Endodermal cell (in vitro differentiated cells): Measurements from ENCODE around the gene SCUBE2. TPM values are rescaled to one million over a fixed set of nuclear protein-coding genes. Genes with fewer than 3 reads are reported as not detected.
A peak's percentile ranks its signal among the peaks of the same experiment; 100 is the strongest.

ENCODE experiments used
- DNase-seq: peaks from one replicate; pipeline ENCODE4 v3.0.0-alpha.2; 2017
- H3K27ac ChIP-seq: 2 replicates; pipeline ENCODE4 v1.5.1; 2013; ENCODE audit warnings: mild to moderate bottlenecking, low read depth, low read length, moderate library complexity
- H3K27me3 ChIP-seq: 2 replicates; pipeline ENCODE4 v1.6.1; 2013; ENCODE audit warnings: mild to moderate bottlenecking, low read length, moderate library complexity; ENCODE audit not compliant: insufficient read depth, control insufficient read depth, poor library complexity, severe bottlenecking
- H3K36me3 ChIP-seq: 2 replicates; pipeline ENCODE4 v1.7.0; 2013; ENCODE audit warnings: mild to moderate bottlenecking, low read length, moderate library complexity; ENCODE audit not compliant: control insufficient read depth, insufficient read depth
- H3K4me1 ChIP-seq: one replicate; pipeline ENCODE4 v1.7.0; 2013; ENCODE audit warnings: low read length; ENCODE audit not compliant: control insufficient read depth, insufficient read depth
- H3K4me3 ChIP-seq: 2 replicates; pipeline ENCODE4 v1.5.1; 2013; ENCODE audit warnings: mild to moderate bottlenecking, low read length, moderate library complexity
- H3K9ac ChIP-seq: 2 replicates; pipeline ENCODE4 v1.6.1; 2013; ENCODE audit warnings: mild to moderate bottlenecking, low read length, moderate library complexity; ENCODE audit not compliant: poor library complexity, severe bottlenecking; ENCODE audit errors: extremely low read depth
- H3K9me3 ChIP-seq: 2 replicates; pipeline ENCODE4 v1.6.1; 2013; ENCODE audit warnings: mild to moderate bottlenecking, low read length, moderate library complexity; ENCODE audit not compliant: control insufficient read depth
- H3K27ac Mint-ChIP-seq: 2 replicates; pipeline ENCODE4 v1.8.0; 2020; ENCODE audit warnings: mixed read lengths
- H3K27me3 Mint-ChIP-seq: 2 replicates; pipeline ENCODE4 v1.8.0; 2021; ENCODE audit warnings: mild to moderate bottlenecking, mixed read lengths; ENCODE audit not compliant: insufficient read depth
- H3K36me3 Mint-ChIP-seq: 2 replicates; pipeline ENCODE4 v1.8.0; 2020; ENCODE audit warnings: low read depth, mixed read lengths
- H3K4me1 Mint-ChIP-seq: 2 replicates; pipeline ENCODE4 v1.8.0; 2020; ENCODE audit warnings: mixed read lengths
- H3K4me3 Mint-ChIP-seq: 2 replicates; pipeline ENCODE4 v1.8.0; 2020; ENCODE audit warnings: mild to moderate bottlenecking, moderate library complexity, mixed read lengths
- H3K9me3 Mint-ChIP-seq: 2 replicates; pipeline ENCODE4 v1.8.0; 2020; ENCODE audit warnings: mild to moderate bottlenecking, mixed read lengths
- WGBS, 2 experiments: methylation state at CpG; one replicate each; pipeline versions ENCODE4 v1.1.5 to v1.1.7; 2013; ENCODE audit warnings: missing lambda C conversion rate in 2 of 2, mixed read lengths in 1 of 2; ENCODE audit not compliant: insufficient coverage in 1 of 2, insufficient read length in 1 of 2; 5-methylcytosine and 5-hydroxymethylcytosine counted together
- total RNA-seq, 2 donors: library from RNA; stranded (reverse); fragmentation: NEBNext Ultra II Directional in 1 of 2; extraction: Animal tissue kit (Norgen Biotek cat#: 25700) in 1 of 2; gene quantifications; 2 replicates in 1 of 2; 3 replicates in 1 of 2; pipeline ENCODE4 v1.2.1, GENCODE V29; 2021
- TF ChIP-seq, protein P1 (sequence below): fragments of 200-600 bp; sonication (generic); conservative IDR thresholded peaks from 2 replicates; pipeline ENCODE4 v1.5.0; 2021; ENCODE audit warnings: antibody characterized with exemption, mild to moderate bottlenecking

Gene SCUBE2
- total RNA-seq, 2 donors from 2014 or later, result 1.5 to 2.0 TPM

DNA sequence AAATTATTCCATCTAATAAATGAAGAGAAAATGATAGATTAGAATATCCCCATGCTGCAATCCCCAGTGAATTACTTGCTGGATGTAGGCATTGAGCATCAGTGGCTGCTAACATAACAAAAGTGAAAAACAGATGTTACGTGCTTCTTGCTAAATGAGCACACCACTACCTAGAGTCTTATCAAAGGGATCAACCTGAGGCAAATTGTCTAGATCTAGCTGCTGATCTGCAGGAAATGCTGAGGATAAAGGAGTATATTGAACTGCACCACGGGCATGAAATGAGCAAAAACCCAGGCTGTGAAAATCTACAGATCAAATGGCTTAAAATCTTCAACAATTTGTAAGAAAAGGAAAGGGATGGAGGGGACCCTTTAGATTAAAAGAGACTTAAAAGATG lies 45.3 kb upstream of the SCUBE2 start:
- WGBS, 2 experiments, result 88 to 89% methylated on average over 1 to 2 of the region's 2 CpGs
- Histone ChIP-seq H3K36me3 (peaks cover 69% of the 10 kb centered on the region), H3K4me1 (peaks cover 12% of the 10 kb centered on the region), H3K27ac (no peak overlapping the region), H3K9me3 (no peaks in the 10 kb centered on the region), H3K9ac (no peak overlapping the region), H3K4me3 (no peak overlapping the region), H3K27me3 (no peaks in the 10 kb centered on the region)
- H3K27me3 Mint-ChIP-seq, result no peaks in the 10 kb centered on the region
- TF ChIP-seq, protein P1, sequence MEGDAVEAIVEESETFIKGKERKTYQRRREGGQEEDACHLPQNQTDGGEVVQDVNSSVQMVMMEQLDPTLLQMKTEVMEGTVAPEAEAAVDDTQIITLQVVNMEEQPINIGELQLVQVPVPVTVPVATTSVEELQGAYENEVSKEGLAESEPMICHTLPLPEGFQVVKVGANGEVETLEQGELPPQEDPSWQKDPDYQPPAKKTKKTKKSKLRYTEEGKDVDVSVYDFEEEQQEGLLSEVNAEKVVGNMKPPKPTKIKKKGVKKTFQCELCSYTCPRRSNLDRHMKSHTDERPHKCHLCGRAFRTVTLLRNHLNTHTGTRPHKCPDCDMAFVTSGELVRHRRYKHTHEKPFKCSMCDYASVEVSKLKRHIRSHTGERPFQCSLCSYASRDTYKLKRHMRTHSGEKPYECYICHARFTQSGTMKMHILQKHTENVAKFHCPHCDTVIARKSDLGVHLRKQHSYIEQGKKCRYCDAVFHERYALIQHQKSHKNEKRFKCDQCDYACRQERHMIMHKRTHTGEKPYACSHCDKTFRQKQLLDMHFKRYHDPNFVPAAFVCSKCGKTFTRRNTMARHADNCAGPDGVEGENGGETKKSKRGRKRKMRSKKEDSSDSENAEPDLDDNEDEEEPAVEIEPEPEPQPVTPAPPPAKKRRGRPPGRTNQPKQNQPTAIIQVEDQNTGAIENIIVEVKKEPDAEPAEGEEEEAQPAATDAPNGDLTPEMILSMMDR, result no peak
- H3K4me3 Mint-ChIP-seq, result no peak overlapping the region
- no peak for DNase-seq
- H3K27ac Mint-ChIP-seq, result no peak overlapping the region
- no peaks in the 10 kb centered on the region for H3K9me3 Mint-ChIP-seq
- H3K36me3 Mint-ChIP-seq, result peaks cover 51% of the 10 kb centered on the region
- peaks cover 15% of the 10 kb centered on the region for H3K4me1 Mint-ChIP-seq

DNA sequence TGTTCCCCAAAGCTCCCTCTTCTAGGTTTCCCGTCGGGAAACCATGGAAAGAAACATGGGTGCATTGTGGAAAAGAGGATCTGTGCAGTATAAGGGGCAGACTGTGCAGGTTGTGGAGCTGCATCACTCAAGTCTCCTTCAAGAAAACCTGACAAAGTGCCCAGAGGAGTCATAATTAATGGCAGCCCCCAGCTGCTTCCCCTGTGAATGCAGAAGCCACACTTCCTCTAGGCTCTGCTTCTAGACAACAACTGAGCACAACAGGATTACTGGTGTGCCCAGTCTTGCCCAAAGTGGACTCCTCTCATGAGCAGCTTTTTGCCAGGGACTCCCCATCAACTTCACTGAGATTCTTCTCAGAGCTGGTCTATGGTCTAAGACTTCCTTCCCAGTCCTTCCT lies 42.6 kb upstream of the SCUBE2 start:
- H3K27me3 ChIP-seq, result no peaks in the 10 kb centered on the region
- H3K9ac ChIP-seq, result no peak overlapping the region
- Mint-ChIP-seq H3K36me3 (peaks cover 32% of the 10 kb centered on the region), H3K27ac (no peak overlapping the region), H3K4me3 (no peak overlapping the region), H3K9me3 (no peaks in the 10 kb centered on the region), H3K4me1 (peaks cover 15% of the 10 kb centered on the region), H3K27me3 (no peaks in the 10 kb centered on the region)
- 83 to 100% methylated on average over 2 of the region's 2 CpGs for WGBS, 2 experiments
- TF ChIP-seq, protein P1, result no peak
- H3K4me3 ChIP-seq, result no peak overlapping the region
- H3K4me1 ChIP-seq, result peaks cover 12% of the 10 kb centered on the region
- no peak for DNase-seq
- no peak overlapping the region for H3K27ac ChIP-seq
- H3K36me3 ChIP-seq, result peaks cover 46% of the 10 kb centered on the region
- no peaks in the 10 kb centered on the region for H3K9me3 ChIP-seq

DNA sequence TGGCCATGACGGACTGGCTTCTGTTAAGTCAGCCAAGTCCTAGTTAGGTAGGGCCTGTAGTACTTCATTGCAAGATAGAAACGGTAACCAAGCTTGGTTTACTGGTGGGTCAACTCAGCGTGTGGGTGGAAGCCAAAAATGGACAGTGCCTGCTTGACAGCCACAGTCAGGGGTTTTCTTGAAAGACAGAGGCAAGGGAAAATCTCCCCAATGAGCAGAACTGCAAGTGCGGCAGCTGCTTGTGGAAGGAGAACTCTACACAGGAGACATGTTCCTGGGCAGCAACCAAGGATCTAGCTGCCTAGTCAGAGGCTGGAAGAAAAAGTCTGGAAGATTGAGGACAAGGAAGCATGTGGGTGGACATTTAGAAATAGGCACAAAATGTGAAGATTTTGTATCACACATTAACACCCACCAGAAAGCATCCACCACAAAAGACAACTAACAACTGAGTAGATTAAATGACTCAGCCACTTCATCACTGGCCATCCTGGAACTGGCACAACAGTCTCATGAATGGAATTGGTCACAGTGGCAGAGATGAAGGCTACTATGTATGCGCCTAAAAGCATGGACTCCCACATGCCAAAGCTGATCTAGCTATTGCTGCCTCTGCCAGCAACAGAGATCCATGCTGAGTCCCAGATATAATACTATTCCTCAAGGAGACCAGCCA lies 40.9 kb upstream of the SCUBE2 start:
- WGBS, 2 experiments, result 93 to 95% methylated on average over 5 of the region's 5 CpGs
- Histone ChIP-seq H3K4me3 (no peak overlapping the region), H3K36me3 (peaks cover 44% of the 10 kb centered on the region), H3K4me1 (peaks cover 1% of the 10 kb centered on the region), H3K27me3 (no peaks in the 10 kb centered on the region), H3K27ac (no peak overlapping the region), H3K9ac (no peak overlapping the region), H3K9me3 (peaks cover 5% of the 10 kb centered on the region)
- Mint-ChIP-seq H3K27me3 (no peaks in the 10 kb centered on the region), H3K9me3 (peaks cover 8% of the 10 kb centered on the region), H3K4me1 (peaks cover 4% of the 10 kb centered on the region), H3K27ac (peak overlapping the region; percentile 22), H3K4me3 (no peak overlapping the region), H3K36me3 (peaks cover 38% of the 10 kb centered on the region)
- TF ChIP-seq, protein P1, result peak; percentile 51
- DNase-seq, result no peak
